Mesendoderm (in vitro differentiated cells): ENCODE data around the gene CPXM2.

Source experiments
- DNase-seq: peaks from one replicate; pipeline ENCODE4 v3.0.0; 2013
- H2AK5ac ChIP-seq: 2 replicates; pipeline ENCODE4 v1.6.1; 2013; ENCODE audit warnings: low read length, inconsistent platforms
- H2BK120ac ChIP-seq: 2 replicates; pipeline ENCODE4 v1.6.1; 2013; ENCODE audit warnings: low read depth, mild to moderate bottlenecking, low read length, moderate library complexity, mixed read lengths
- H2BK15ac ChIP-seq: replicated peaks from 2 replicates; pipeline ENCODE4 v1.6.1; 2013; ENCODE audit warnings: low read depth, mild to moderate bottlenecking, moderate library complexity
- H2BK5ac ChIP-seq: 2 replicates; pipeline ENCODE4 v1.6.1; 2013; ENCODE audit warnings: low read length, inconsistent platforms
- H3K18ac ChIP-seq: 2 replicates; pipeline ENCODE4 v1.6.1; 2013; ENCODE audit warnings: mild to moderate bottlenecking, low read length, mixed read lengths
- H3K23ac ChIP-seq: one replicate; pipeline ENCODE4 v1.6.1; 2013; ENCODE audit warnings: low read length
- H3K27ac ChIP-seq: 2 replicates; pipeline ENCODE4 v1.5.1; 2013; ENCODE audit warnings: low read depth, mild to moderate bottlenecking, inconsistent platforms, low read length, moderate library complexity
- H3K27me3 ChIP-seq: 2 replicates; pipeline ENCODE4 v1.6.1; 2013; ENCODE audit warnings: low read length, control low read depth, mild to moderate bottlenecking, inconsistent platforms; ENCODE audit not compliant: insufficient read depth, poor library complexity
- H3K36me3 ChIP-seq: 2 replicates; pipeline ENCODE4 v1.6.1; 2013; ENCODE audit warnings: low read length, inconsistent platforms; ENCODE audit not compliant: control insufficient read depth, insufficient read depth
- H3K4ac ChIP-seq: one replicate; pipeline ENCODE4 v1.6.1; 2013; ENCODE audit warnings: low read depth, mild to moderate bottlenecking, low read length, moderate library complexity
- H3K4me1 ChIP-seq: 2 replicates; pipeline ENCODE4 v1.6.1; 2013; ENCODE audit warnings: low read depth, low read length, inconsistent platforms; ENCODE audit not compliant: control insufficient read depth
- H3K4me2 ChIP-seq: 2 replicates; pipeline ENCODE4 v1.6.1; 2013; ENCODE audit warnings: low read length
- H3K4me3 ChIP-seq: 2 replicates; pipeline ENCODE4 v1.5.1; 2013; ENCODE audit warnings: mild to moderate bottlenecking, low read length
- H3K56ac ChIP-seq: one replicate; pipeline ENCODE4 v1.6.1; 2013; ENCODE audit warnings: low read length
- H3K79me1 ChIP-seq: 2 replicates; pipeline ENCODE4 v1.6.1; 2013; ENCODE audit warnings: low read length, inconsistent platforms
- H3K79me2 ChIP-seq: 2 replicates; pipeline ENCODE4 v1.6.1; 2013; ENCODE audit warnings: mild to moderate bottlenecking, low read length; ENCODE audit not compliant: control insufficient read depth, insufficient read depth
- H3K9ac ChIP-seq: 2 replicates; pipeline ENCODE4 v1.6.1; 2013; ENCODE audit warnings: low read length, inconsistent platforms
- H4K5ac ChIP-seq: one replicate; pipeline ENCODE4 v1.6.1; 2013; ENCODE audit warnings: low read length
- H4K8ac ChIP-seq: one replicate; pipeline ENCODE4 v1.6.1; 2013; ENCODE audit warnings: low read depth, mild to moderate bottlenecking, control low read depth, low read length, moderate library complexity
- WGBS: extraction: QIAGEN DNeasy Blood & Tissue Kit; methylation state at CpG from one replicate; pipeline ENCODE4 v1.1.7; 2013; ENCODE audit warnings: low lambda C conversion rate, missing lambda C conversion rate; ENCODE audit not compliant: insufficient coverage; ENCODE audit errors: extremely low coverage; 5-methylcytosine and 5-hydroxymethylcytosine counted together

CPXM2 gene

GRCh38 chr10:123863183-123863575 lies 28.4 kb downstream of the CPXM2 start:
- Histone ChIP-seq H3K36me3 (no peaks in the 10 kb centered on the region), H3K27me3 (no peaks in the 10 kb centered on the region), H3K4ac (no peak overlapping the region), H2BK120ac (no peak overlapping the region), H3K4me1 (peaks cover 2% of the 10 kb centered on the region), H2BK15ac (no peak overlapping the region), H3K27ac (no peak overlapping the region), H4K5ac (no peak overlapping the region), H3K4me2 (no peak overlapping the region), H3K56ac (no peak overlapping the region), H3K79me2 (no peaks in the 10 kb centered on the region), H3K4me3 (no peak overlapping the region), H3K79me1 (no peaks in the 10 kb centered on the region), H3K18ac (no peak overlapping the region), H3K9ac (no peak overlapping the region), H3K23ac (no peak overlapping the region), H2AK5ac (no peak overlapping the region), H4K8ac (no peak overlapping the region), H2BK5ac (no peak overlapping the region)
- no CpG with 5 or more reads among the region's 8 CpGs for WGBS
- DNase-seq, result no peak

- Histone ChIP-seq H4K5ac (no peak overlapping the region), H3K4me2 (no peak overlapping the region), H2AK5ac (no peak overlapping the region), H3K4me3 (no peak overlapping the region), H3K27me3 (no peaks in the 10 kb centered on the region), H3K79me1 (no peaks in the 10 kb centered on the region), H3K4ac (no peak overlapping the region), H3K79me2 (no peaks in the 10 kb centered on the region), H2BK120ac (no peak overlapping the region), H4K8ac (no peak overlapping the region), H3K18ac (no peak overlapping the region), H3K27ac (no peak overlapping the region), H3K4me1 (peaks cover 2% of the 10 kb centered on the region), H3K9ac (no peak overlapping the region), H2BK15ac (no peak overlapping the region), H3K36me3 (no peaks in the 10 kb centered on the region), H3K56ac (no peak overlapping the region), H3K23ac (no peak overlapping the region), H2BK5ac (no peak overlapping the region)
- DNase-seq, result no peak
- no CpG with 5 or more reads among the region's 9 CpGs for WGBS
Observed at GRCh38 chr10:123862421-123863182, 29.0 kb downstream of the CPXM2 start.

GRCh38 chr10:123860856-123861255 lies 30.8 kb downstream of the CPXM2 start:
- Histone ChIP-seq H3K4me3 (no peak overlapping the region), H3K56ac (no peak overlapping the region), H2BK5ac (no peak overlapping the region), H3K9ac (no peak overlapping the region), H3K27ac (no peak overlapping the region), H2BK15ac (no peak overlapping the region), H4K8ac (no peak overlapping the region), H3K4ac (no peak overlapping the region), H3K18ac (no peak overlapping the region), H3K79me1 (no peaks in the 10 kb centered on the region), H2BK120ac (no peak overlapping the region), H3K4me2 (no peak overlapping the region), H3K4me1 (no peaks in the 10 kb centered on the region), H3K36me3 (no peaks in the 10 kb centered on the region), H2AK5ac (no peak overlapping the region), H3K23ac (no peak overlapping the region), H3K27me3 (no peaks in the 10 kb centered on the region), H3K79me2 (no peaks in the 10 kb centered on the region), H4K5ac (no peak overlapping the region)
- WGBS, result no CpG with 5 or more reads among the region's 7 CpGs
- no peak for DNase-seq

- H3K23ac ChIP-seq, result no peak overlapping the region
- 100% methylated on average over 1 of the region's 5 CpGs for WGBS
- no peak overlapping the region for H3K4me2 ChIP-seq
- no peak overlapping the region for H3K56ac ChIP-seq
- no peak overlapping the region for H2BK5ac ChIP-seq
- DNase-seq, result no peak
- H3K4ac ChIP-seq, result no peak overlapping the region
- H3K9ac ChIP-seq, result no peak overlapping the region
- H3K27me3 ChIP-seq, result no peaks in the 10 kb centered on the region
- H3K4me1 ChIP-seq, result no peaks in the 10 kb centered on the region
- H3K4me3 ChIP-seq, result no peak overlapping the region
- H4K8ac ChIP-seq, result no peak overlapping the region
- no peak overlapping the region for H4K5ac ChIP-seq
- no peaks in the 10 kb centered on the region for H3K79me1 ChIP-seq
- H2BK120ac ChIP-seq, result no peak overlapping the region
- no peaks in the 10 kb centered on the region for H3K79me2 ChIP-seq
- no peak overlapping the region for H2AK5ac ChIP-seq
- no peak overlapping the region for H2BK15ac ChIP-seq
- H3K36me3 ChIP-seq, result no peaks in the 10 kb centered on the region
- no peak overlapping the region for H3K18ac ChIP-seq
- no peak overlapping the region for H3K27ac ChIP-seq
Observed at GRCh38 chr10:123860209-123860608, 31.4 kb downstream of the CPXM2 start.

GRCh38 chr10:123859653-123860050 lies 32.0 kb downstream of the CPXM2 start:
- Histone ChIP-seq H3K56ac (no peak overlapping the region), H2AK5ac (no peak overlapping the region), H3K4me2 (no peak overlapping the region), H3K27ac (no peak overlapping the region), H3K36me3 (no peaks in the 10 kb centered on the region), H3K4me1 (no peaks in the 10 kb centered on the region), H2BK15ac (no peak overlapping the region), H3K4ac (no peak overlapping the region), H3K18ac (no peak overlapping the region), H3K4me3 (no peak overlapping the region), H2BK5ac (no peak overlapping the region), H3K79me2 (no peaks in the 10 kb centered on the region), H3K9ac (no peak overlapping the region), H3K79me1 (no peaks in the 10 kb centered on the region), H3K23ac (no peak overlapping the region), H2BK120ac (no peak overlapping the region), H4K8ac (no peak overlapping the region), H3K27me3 (no peaks in the 10 kb centered on the region), H4K5ac (no peak overlapping the region)
- no CpG with 5 or more reads among the region's 10 CpGs for WGBS
- DNase-seq, result no peak
